GM18511 (cell line): Measurements from ENCODE around the gene LRMDA.

Experiments used
- ATAC-seq: cut with Tn5 transposase; IDR thresholded peaks from one replicate; pipeline ENCODE4 v1.9.1; 2021; ENCODE audit warnings: mild to moderate bottlenecking, moderate library complexity; ENCODE audit not compliant: unreplicated experiment

LRMDA gene

DNA sequence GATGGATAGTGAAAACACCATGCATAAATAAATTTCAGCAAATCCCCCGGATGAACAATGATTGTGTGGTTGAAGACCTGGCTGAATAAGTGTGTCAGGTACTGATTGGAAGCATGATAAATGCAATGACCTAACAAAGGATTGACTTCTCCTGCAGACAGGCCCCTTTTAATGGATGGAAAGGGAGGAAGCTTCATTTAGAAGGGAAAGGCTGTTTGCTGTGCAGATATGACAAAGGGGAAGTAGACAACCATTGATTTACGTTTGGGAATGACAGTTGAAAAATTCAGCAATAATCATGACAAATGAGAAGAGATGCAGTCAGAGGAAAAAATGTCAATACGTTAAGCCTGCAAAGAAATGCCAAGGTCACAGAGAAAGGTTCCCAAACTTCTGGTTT, 503.8 kb downstream of the LRMDA start:
- ATAC-seq = no peak

DNA sequence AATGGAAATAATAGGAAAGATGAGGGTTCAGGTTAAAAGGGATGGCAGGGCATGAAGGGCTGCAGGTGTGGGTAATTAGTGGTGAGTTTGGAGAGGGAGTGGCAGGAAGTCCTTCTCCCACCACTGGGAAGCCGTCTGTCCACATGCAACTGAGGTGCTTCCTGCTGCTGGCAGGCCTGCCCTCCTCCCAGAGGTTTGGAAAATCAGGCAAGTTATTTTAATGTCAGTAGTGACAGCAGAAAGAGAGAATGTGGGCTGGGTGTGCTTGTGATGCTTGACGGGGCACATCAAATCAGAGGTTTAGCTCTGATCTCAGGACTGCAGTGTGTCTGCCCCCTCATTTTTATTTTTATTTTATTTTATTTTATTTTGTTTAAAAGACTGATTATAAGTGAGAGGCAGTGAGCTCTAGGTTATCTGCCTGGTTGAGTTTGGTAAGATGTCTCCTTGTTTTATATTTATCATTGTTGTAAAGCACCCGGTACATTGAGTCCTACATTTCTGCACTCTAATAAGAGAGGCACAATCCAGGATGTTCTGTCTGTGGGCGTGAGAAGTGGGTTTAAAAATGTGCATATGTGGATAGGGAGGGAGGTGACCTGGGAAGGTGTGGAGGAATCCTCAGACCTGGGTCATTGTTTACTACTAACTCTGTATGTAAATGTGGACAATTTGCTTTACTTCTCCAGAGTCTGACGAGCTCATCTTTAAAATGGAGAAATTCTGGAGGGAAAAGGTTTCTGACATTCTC, 504.4 kb downstream of the LRMDA start:
- no peak for ATAC-seq

DNA sequence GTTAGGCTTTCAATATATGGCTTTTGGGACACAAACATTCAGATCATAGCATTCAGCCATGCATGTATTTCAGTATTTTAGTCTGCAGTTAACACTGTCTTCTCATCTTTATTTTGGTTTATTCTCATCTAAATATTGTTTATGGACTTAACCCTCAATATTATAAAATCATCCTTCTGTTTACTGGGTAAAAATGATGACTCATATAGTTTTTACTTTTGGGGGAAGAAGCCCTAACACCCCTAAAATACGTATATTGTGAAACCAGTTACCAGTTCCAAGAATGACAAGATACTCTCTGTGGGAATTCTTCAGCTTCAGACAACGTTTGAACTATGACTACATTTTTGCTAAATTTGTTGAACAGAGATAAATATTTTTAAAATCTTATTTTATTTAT, 505.4 kb downstream of the LRMDA start:
- no peak for ATAC-seq

DNA sequence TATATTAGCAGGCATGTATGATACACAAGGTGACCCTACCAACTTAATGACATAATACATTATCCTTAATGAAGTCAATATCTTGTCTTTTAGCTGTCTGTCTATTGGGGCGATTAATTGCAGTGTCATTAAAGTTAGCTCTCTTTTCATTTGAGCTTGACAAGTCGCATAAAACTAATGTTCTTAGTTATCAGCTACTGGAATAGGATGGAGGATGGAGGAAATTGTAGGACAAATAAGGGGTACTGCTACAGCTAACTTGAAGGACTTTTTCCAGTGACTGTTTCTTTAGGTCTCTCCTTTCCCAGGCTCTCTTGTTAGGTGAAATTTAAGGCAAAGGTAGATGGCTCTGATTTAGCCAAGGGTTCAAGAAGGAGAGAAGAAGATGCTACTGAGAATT, 506.4 kb downstream of the LRMDA start:
- no peak for ATAC-seq

DNA sequence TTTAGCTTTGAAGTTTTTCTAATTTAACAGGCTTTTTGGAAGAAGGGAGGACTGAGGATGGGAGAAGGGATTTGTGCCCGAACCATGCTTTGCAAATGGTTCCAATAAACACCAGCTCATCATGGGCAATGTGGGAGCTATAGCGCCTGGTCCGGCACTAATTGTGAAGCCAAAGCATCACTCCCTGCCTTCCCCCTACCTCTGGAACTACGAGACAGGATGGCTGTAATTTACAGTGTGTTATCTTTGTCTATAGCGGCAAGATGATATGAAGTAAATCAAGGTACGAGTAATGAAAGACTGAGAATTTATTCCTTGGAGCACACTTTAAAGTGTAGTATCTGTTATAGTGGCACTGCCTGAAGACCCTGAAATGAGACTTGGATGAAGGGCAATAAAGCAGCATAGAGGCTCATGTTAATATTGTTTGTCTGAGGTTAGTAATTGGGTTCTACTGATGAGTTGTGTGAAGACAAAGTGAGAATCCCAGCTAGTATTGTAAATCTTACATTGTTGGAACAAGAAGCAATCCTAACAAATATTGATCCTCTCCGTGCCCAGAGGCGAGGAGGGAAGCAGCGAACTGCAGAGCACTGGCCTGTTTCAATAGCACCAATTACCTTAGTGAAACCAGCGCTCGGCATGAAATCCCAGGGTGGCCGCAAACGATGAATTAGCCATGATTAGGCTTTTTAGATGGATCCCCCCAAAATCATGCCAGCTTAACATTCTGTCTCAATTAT, 507.1 kb downstream of the LRMDA start:
- ATAC-seq = no peak

DNA sequence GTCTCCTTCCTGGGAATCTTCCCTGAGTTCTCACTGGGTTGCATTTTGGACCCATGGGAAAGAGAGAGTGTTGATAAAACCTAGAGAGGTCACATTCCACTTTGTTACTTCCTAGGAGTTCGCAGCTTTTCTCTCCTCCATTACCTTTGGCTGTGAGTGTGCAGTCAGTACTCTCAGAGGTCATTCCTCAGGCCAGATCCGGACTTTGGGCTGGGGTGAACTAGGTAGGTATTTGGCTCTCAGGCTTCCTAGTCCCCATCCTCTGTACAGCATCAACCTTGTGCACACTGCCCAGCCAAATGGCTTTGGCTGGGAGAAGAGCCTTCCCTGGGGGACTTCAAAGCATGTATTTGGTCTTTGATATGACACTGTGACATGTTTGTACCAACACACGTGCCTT, 508.1 kb downstream of the LRMDA start:
- no peak for ATAC-seq

DNA sequence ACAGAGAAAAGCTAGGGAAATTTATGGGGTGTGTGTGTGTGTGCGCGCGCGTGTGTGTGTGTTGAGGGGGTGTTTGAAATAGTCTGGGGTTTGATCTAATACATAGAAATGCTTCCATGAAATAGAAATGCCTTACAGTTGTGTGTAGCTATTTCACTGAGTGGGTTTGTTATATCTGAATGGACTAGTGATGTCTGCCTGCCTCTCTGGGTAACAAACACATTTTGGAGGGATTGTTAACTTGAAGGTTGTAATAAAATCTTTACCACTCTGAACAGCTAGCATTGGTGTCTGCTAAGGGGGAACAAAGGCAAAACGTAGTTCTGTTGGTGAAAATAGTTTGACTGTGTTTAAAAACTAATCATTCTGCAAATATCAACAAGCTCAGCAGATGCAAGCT, 509.3 kb downstream of the LRMDA start:
- no peak for ATAC-seq

DNA sequence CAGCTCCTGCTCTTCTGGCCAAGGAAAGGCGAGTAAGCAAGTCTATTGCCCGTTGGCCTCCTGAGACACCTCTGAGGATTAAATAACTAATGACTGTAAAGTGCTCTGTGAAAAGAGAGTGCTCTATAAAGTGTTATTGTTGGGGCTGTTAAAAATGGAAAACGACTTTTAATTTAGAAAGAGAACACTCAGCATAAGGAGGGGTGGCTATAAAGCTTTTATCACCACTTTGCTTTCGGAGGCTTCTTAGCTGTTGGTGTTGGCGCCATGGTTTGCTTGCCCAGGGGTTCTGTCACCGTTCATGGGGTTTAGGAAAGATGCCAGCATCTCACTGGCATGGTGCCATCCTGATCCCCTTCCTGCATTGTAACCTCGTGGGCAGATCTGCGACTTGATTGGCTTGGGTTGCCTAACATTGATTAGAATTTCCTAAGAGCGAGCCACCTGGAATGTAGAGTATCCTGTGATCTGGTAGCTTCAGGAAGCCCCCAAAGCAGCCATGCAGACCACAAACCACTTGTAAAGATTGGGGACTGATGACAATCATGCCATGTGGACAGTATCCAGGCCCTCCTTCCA, 509.9 kb downstream of the LRMDA start:
- ATAC-seq = no peak

DNA sequence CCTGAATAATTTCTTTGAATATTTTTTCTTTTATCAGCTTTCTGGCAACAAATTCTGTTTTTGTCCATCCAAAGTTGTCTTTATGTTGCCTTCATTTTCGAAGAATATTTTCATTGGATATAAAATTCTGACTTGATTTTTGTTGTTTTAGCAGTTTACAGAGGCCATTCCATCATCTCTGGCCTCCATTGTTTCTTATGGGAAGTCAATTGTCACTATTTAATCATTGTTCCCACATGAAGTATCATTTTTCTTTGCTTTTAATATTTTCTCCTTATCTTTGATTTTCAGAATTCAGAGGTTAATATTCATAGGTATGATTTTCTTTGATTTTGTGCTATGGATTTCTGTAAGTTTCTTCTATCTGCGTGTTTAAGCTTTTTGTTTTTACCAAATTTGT, 512.6 kb downstream of the LRMDA start:
- ATAC-seq = no peak

DNA sequence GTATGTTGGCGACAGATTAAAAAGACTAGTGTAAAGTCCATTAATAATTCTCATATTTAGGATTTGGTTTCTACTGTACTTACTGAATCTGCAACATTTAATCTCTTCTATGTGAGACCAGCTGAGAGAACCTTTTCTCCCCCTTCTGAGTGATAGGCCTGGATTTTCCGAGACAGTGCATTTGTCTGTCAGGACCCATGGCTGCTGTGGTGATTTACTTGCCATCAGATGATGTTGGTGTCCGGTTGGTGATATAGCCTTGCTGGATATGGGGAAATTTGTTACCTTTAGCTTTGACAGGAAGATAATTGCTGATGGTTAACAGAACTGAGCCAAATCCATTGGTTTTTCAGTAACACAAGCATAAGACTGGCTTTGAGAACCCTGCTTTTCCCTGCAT, 517.2 kb downstream of the LRMDA start:
- ATAC-seq = no peak

DNA sequence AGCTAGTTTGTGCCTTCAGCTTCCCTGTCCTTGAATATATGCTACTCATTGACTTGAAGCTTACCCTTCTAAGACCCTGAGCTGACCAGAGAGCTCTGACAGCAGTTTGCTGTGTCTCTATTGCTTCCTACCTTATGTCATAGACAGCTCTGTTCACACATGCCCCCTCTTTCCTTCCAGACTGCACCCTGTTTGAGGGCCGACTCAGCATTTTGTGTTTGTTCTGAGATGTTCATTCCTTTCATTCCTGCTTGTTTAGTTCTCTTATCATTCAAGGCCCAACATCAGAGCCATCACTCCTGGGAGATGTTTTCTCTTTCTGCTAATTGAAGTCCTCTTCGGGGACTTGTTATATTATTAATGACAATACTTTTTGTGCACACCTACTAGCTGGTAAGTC, 518.9 kb downstream of the LRMDA start:
- ATAC-seq = no peak

DNA sequence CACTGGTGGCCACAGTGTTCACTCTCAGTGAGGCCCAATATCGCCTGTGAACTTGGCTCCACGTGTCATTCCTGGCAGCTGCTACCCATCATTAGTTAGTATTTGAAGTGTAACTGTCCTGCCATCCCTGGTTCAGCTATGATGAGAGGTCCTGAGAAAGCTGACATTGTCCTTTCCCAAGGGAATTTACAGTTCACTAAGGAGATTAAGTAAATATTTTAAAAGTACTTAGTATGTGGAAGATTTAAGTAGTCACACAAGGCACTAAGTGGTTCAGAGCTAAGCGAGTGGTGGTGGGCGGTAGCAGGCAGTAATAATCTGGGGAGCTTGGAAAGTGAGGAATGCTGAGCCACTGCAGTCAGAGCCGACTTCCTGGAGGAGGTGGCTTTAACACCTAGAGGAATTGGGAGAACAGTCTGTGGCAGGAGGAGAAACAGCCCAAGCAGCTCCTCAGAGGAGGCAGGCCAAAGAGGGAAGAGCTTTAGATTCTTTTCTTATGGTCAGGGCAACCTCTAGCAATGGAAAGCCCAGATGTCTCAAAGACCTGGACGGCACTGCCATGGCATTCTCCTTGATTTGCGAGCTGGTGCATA, 519.7 kb downstream of the LRMDA start:
- ATAC-seq = no peak

DNA sequence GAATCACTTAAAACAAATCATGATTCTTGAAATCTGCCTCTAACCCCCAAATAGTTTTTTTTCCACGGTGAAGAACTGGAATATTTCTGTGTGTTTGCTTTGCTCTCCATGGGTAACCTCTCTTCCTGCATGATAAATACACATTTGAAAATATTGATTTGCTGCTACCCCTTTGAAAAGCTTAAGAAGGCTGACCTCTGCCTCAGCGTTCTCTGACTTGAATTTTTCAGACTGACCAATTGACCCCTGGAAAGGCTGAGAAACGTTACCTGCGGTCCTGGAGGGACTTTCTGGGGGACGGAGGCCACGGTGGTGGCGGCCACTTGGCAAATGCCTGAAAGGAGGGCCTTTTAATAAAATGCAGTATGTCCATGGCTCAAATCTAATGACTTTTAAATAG, 520.2 kb downstream of the LRMDA start:
- ATAC-seq = no peak

DNA sequence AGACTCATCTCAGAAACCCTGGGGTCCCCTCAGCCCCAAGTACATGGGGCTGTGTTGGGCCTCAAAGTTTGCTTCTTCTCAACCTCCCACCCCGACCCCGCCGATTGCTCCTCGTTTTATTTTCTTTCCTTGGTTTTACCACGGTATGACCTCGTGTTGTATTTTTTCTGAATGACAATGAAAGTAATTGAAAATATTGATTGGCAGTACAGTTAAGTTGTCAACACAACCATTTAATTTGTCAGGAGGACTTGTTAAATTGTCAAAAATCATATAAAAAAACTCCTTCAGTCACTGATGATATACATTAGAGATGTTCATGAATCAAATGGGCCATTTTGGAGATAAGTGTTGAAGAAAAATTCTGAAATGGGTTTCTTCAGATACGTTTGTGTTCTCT, 520.7 kb downstream of the LRMDA start:
- no peak for ATAC-seq

DNA sequence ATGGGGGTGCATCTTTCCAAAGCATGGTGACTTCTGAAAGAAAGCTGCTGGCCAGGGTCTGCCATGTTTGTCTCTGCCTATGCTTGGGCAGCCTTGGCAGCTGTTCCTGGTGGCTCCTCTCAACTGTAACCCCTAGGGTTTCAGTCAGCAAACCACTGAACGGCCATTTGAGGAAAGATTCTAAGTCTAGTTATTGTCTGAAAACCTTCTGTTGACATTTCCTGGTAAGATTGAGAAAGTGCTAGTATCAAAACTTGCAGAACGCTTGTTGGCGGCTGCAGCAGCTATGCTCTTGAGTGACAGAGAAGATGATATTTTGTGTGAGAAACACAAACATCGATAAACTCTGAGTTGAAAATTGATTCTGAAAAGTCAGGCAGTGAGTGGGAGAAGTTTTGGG, 523.1 kb downstream of the LRMDA start:
- no peak for ATAC-seq

DNA sequence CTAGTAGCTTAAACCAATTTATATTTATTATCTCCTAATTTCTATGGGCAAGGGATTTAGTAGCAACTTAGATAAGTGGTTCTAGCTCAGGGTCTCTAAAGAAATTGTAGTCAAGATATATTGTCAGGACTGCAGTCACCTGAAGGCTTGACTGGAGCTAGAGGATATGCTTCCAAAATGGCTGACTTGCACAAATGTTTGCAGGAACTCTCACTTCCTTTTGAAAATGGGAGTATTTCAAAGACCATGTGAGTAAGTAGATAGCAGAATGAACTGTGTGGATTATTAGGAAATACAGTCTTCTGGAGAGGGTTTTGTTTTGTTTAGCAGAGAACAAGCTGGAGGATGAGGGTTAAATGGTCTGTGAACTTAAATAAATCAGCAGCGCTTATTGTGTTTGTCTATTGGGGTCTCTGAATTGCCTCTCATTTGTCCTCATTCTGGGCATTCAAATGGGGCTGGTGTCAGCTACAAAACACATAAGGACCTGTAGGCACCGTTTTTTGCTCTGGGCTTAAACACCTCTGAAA, 524.6 kb downstream of the LRMDA start:
- ATAC-seq = no peak

DNA sequence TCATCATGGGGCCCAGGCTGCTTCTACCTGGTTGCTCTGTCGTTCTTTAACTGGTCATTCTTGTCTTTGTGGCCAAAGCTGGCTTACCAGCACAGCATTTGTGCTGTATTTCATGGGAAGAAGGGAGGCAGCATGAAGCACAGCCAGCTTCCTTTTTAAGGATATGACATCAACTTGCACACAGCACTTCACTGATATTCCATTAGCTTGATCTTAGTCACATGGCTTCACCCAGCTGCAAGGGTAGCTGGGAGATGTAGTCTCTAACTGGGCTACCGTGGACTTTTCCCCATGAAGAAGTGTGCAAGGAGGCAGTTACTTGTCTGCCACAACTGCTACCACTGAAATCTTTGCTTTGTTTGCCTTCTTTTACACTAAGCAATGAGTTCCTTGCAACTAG, 525.2 kb downstream of the LRMDA start:
- no peak for ATAC-seq

DNA sequence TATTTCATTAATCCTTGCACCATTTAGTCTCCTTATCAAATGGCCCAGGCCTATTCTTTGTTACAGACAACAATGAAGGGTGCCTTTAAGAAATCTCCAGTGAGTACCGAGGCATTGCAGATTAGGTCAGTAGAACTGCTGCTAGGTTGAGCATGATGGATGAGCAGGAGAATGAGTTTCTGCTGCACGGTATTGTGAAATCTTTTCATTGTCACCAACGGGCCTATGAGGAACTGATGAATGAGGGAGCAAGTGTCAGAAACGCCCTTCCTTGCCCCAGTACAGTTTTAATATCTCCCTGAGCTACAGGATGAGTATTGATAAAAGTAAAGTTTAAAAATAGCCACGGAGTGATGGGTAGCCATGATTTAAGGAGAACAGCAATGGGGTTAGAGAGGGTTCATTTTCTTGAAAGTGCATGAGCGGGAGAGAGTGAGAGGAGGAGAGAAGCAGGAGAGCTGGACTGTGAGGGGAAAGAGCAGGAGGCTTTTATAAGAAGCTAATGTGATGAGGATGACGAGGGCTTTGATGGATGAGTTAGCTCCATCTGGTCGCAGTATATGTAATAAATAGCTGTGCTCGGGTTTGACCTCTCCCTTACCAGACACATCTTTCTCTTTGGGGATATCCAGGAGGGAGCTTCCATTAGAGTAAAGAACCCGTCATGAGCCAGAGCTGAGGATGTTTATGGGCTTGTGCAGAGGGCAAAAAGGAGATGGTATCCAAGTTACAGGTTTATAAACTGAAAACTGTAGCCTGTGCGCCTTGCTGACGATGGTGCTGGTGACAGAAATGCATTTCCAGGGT, 526.1 kb downstream of the LRMDA start:
- no peak for ATAC-seq

DNA sequence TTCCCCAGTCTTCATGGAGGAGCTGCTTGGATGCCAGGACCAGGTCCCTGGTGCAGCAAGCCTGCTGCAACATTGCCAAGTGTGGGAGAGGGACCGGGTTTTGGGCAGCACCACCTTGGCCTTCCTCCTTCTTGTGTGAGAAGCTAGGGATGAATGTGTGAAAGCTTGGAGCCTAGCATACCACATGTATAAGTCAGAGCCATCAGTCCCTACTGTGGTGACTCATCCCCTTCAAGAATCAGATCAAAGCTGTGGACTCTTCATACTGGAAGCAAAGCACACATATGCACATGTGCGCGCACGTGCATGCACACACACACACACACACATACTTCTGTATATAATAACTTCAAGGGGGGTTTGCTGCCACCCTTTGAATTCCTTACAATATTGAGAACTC, 527.8 kb downstream of the LRMDA start:
- ATAC-seq = no peak

DNA sequence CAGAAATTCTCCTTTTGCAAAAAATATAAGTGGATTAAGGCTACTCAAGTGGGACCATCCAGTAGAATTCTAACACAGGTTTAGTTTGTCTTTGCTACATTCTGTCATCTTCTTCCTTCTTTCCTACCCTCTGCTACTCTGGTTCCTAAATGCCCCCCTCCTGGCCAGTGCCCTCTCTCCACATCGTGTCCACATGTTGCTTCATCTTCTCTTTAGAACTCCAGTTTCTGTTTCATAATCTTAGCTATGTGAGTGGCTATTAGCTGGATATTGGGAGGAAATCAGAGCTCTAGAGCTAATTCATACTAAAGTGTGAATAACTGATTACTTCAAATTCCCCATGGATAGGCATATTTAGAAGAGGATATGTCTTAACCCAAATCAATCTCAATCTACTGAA, 528.5 kb downstream of the LRMDA start:
- ATAC-seq = no peak
